ENCODE data around the gene WDR48.
A peak's percentile ranks its signal among the peaks of the same experiment; 100 is the strongest.

The WDR48 gene

GRCh38 chr3:39103791-39104552 lies 52.2 kb downstream of the WDR48 start:
- no peaks in the 10 kb centered on the region for H3K79me2 ChIP-seq (ENCODE audit: insufficient read depth, low read length)
- peaks cover 11% of the 10 kb centered on the region; the same call in 1 of the 2 replicates for H3K36me3 ChIP-seq (ENCODE audit: insufficient read depth, low read length)
- no peak overlapping the region for H2AFZ ChIP-seq (ENCODE audit: low read length)
- H3K4me2 ChIP-seq (ENCODE audit: low read length): no peak overlapping the region
- H3F3A ChIP-seq (ENCODE audit: insufficient read depth, low read length): no peaks in the 10 kb centered on the region
- H3K9me2 ChIP-seq (ENCODE audit: low read depth, low read length): no peaks in the 10 kb centered on the region
- H3K9ac ChIP-seq (ENCODE audit: low read length): no peak overlapping the region
- H3K9me3 ChIP-seq (ENCODE audit: low read length): no peaks in the 10 kb centered on the region
- TF ChIP-seq EZH2 (IDR thresholded peaks at IDR 0.05; ENCODE audit: borderline replicate concordance, low read length) (no peak), CTCF (IDR thresholded peaks at IDR 0.05; ENCODE audit: low read length) (no peak)
- H3K4me3 ChIP-seq (ENCODE audit: low read depth, low read length, poor library complexity, severe bottlenecking): no peak overlapping the region
- no peak overlapping the region for H3K27ac ChIP-seq (ENCODE audit: low read depth, low read length, poor library complexity, severe bottlenecking)
- no peaks in the 10 kb centered on the region for H3K27me3 ChIP-seq (ENCODE audit: insufficient read depth, low read length)
- peaks cover 33% of the 10 kb centered on the region for H3K4me1 ChIP-seq (ENCODE audit: insufficient read depth, low read length, severe bottlenecking)
- no peaks in the 10 kb centered on the region for H4K20me1 ChIP-seq (ENCODE audit: insufficient read depth, low read length)

DNA sequence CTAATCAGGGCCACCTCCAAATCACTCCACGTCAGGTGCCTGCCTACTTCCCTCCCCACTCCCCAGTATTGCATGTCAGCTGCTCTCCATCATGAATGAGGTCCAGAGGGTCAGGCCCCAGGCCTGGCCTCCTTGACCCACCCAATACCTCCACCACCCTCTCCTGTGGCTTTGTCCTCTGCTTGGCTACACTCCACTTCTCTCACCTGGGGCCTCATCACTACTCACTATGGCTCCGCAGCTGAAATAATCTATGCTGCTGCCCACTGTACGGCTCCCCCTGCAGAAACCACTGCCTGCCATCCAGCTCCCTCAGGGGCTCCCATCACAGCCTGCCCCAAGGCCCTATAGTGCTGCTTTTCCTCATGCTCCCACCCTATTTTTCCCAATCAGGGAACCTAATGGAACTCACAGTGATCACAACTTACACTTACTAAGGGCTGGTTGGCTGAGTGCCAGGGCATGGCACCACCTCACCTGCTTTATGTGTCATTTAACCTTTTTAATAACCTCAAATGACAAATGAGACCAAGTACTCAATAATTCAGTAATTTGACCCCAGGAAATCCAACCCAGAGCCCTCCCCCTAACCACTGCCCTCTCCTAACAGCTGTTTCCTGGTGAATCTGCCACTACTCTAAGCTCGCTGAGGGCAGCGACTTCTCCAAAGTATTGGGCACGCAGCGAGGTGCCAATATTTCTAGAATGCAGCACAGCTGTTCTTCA lies 53.3 kb downstream of the WDR48 start:
- Histone ChIP-seq H2AFZ (ENCODE audit: low read length) (no peak overlapping the region), H3K36me3 (ENCODE audit: insufficient read depth, low read length) (peaks cover 2% of the 10 kb centered on the region; the same call in 1 of the 2 replicates), H3K4me1 (ENCODE audit: insufficient read depth, low read length, severe bottlenecking) (peaks cover 33% of the 10 kb centered on the region), H3K79me2 (ENCODE audit: insufficient read depth, low read length) (no peaks in the 10 kb centered on the region), H3K9me2 (ENCODE audit: low read depth, low read length) (no peaks in the 10 kb centered on the region), H3F3A (ENCODE audit: insufficient read depth, low read length) (no peaks in the 10 kb centered on the region), H4K20me1 (ENCODE audit: insufficient read depth, low read length) (no peaks in the 10 kb centered on the region), H3K4me3 (ENCODE audit: low read depth, low read length, poor library complexity, severe bottlenecking) (no peak overlapping the region), H3K4me2 (ENCODE audit: low read length) (no peak overlapping the region; the same call in 1 of the 2 replicates), H3K27me3 (ENCODE audit: insufficient read depth, low read length) (no peaks in the 10 kb centered on the region), H3K27ac (ENCODE audit: low read depth, low read length, poor library complexity, severe bottlenecking) (peak overlapping the region; percentile 6), H3K9ac (ENCODE audit: low read length) (no peak overlapping the region), H3K9me3 (ENCODE audit: low read length) (no peaks in the 10 kb centered on the region)
- no peak for TF ChIP-seq CTCF (IDR thresholded peaks at IDR 0.05; ENCODE audit: low read length)

GRCh38 chr3:39105687-39106063 lies 53.9 kb downstream of the WDR48 start:
- H2AFZ ChIP-seq (ENCODE audit: low read length): no peak overlapping the region
- no peaks in the 10 kb centered on the region for H3K27me3 ChIP-seq (ENCODE audit: insufficient read depth, low read length)
- H3K79me2 ChIP-seq (ENCODE audit: insufficient read depth, low read length): no peaks in the 10 kb centered on the region
- peak overlapping the region; percentile 6 for H3K27ac ChIP-seq (ENCODE audit: low read depth, low read length, poor library complexity, severe bottlenecking)
- no peaks in the 10 kb centered on the region for H3F3A ChIP-seq (ENCODE audit: insufficient read depth, low read length)
- no peaks in the 10 kb centered on the region; the same call in 1 of the 2 replicates for H3K36me3 ChIP-seq (ENCODE audit: insufficient read depth, low read length)
- H3K4me2 ChIP-seq (ENCODE audit: low read length): no peak overlapping the region; the same call in 1 of the 2 replicates
- peaks cover 33% of the 10 kb centered on the region for H3K4me1 ChIP-seq (ENCODE audit: insufficient read depth, low read length, severe bottlenecking)
- no peaks in the 10 kb centered on the region for H4K20me1 ChIP-seq (ENCODE audit: insufficient read depth, low read length)
- H3K9ac ChIP-seq (ENCODE audit: low read length): no peak overlapping the region
- H3K4me3 ChIP-seq (ENCODE audit: low read depth, low read length, poor library complexity, severe bottlenecking): no peak overlapping the region
- H3K9me2 ChIP-seq (ENCODE audit: low read depth, low read length): no peaks in the 10 kb centered on the region
- no peaks in the 10 kb centered on the region for H3K9me3 ChIP-seq (ENCODE audit: low read length)
- TF ChIP-seq CTCF (IDR thresholded peaks at IDR 0.05; ENCODE audit: low read length) (no peak), EZH2 (IDR thresholded peaks at IDR 0.05; ENCODE audit: borderline replicate concordance, low read length) (no peak)

All from OCI-LY1 (cell line).